WERI-Rb-1 (cell line): Measurements from ENCODE around the gene ZNF462.

Experiments used
- DNase-seq: peaks from one replicate; pipeline ENCODE4 v3.0.0-alpha.2; 2020
- H3K27ac ChIP-seq: fragments of 250-450 bp; sonication (Bioruptor Pico); 2 replicates; pipeline ENCODE4 v1.5.1; 2020; ENCODE audit warnings: mild to moderate bottlenecking, moderate library complexity
- H3K27me3 ChIP-seq: fragments of 250-450 bp; sonication (Bioruptor Pico); 2 replicates; pipeline ENCODE4 v1.5.1; 2021; ENCODE audit warnings: mild to moderate bottlenecking, low read depth, moderate library complexity; ENCODE audit not compliant: insufficient read depth, severe bottlenecking
- H3K36me3 ChIP-seq: fragments of 250-450 bp; sonication (Bioruptor Pico); 2 replicates; pipeline ENCODE4 v1.5.1; 2020; ENCODE audit warnings: mild to moderate bottlenecking, moderate library complexity
- H3K4me3 ChIP-seq: 2 replicates; pipeline ENCODE4 v1.5.1; 2011; ENCODE audit warnings: low read depth, mild to moderate bottlenecking, control low read depth, low read length
- H3K9me3 ChIP-seq: fragments of 250-450 bp; sonication (Bioruptor Pico); 2 replicates; pipeline ENCODE4 v1.5.1; 2021; ENCODE audit warnings: mild to moderate bottlenecking, moderate library complexity; ENCODE audit not compliant: severe bottlenecking
- CTCF ChIP-seq: IDR thresholded peaks from 2 replicates; pipeline ENCODE4 v1.5.1; 2011; ENCODE audit warnings: low read depth, mild to moderate bottlenecking, control low read depth, inconsistent platforms, low read length

Gene ZNF462

GRCh38 chr9:106962615-106963363 is 99.8 kb downstream of the ZNF462 start:
- DNase-seq = no peak
- Histone ChIP-seq H3K36me3 (peaks cover 2% of the 10 kb centered on the region), H3K9me3 (no peaks in the 10 kb centered on the region), H3K27me3 (no peaks in the 10 kb centered on the region), H3K27ac (no peak overlapping the region), H3K4me3 (no peak overlapping the region)
- no peak for TF ChIP-seq CTCF

GRCh38 chr9:106963684-106964083 is 100.7 kb downstream of the ZNF462 start:
- no peak overlapping the region for H3K27ac ChIP-seq
- peaks cover 2% of the 10 kb centered on the region for H3K36me3 ChIP-seq

GRCh38 chr9:106964329-106964728 is 101.4 kb downstream of the ZNF462 start:
- Histone ChIP-seq H3K9me3 (no peaks in the 10 kb centered on the region), H3K27me3 (no peaks in the 10 kb centered on the region), H3K4me3 (no peak overlapping the region), H3K36me3 (peaks cover 2% of the 10 kb centered on the region), H3K27ac (no peak overlapping the region)
- DNase-seq = no peak
- TF ChIP-seq CTCF = no peak

More at GRCh38 chr9:106963684-106964083, 100.7 kb downstream of the ZNF462 start:
- Histone ChIP-seq H3K4me3 (no peak overlapping the region), H3K9me3 (no peaks in the 10 kb centered on the region), H3K27me3 (no peaks in the 10 kb centered on the region)
- no peak for TF ChIP-seq CTCF
- DNase-seq = no peak

GRCh38 chr9:106964822-106965525 is 102.0 kb downstream of the ZNF462 start:
- H3K27ac ChIP-seq = no peak overlapping the region
- H3K4me3 ChIP-seq = no peak overlapping the region
- DNase-seq = no peak
- H3K36me3 ChIP-seq = peaks cover 2% of the 10 kb centered on the region
- H3K9me3 ChIP-seq = no peaks in the 10 kb centered on the region
- no peaks in the 10 kb centered on the region for H3K27me3 ChIP-seq
- TF ChIP-seq CTCF = no peak

GRCh38 chr9:106966481-106966880 is 103.5 kb downstream of the ZNF462 start:
- Histone ChIP-seq H3K36me3 (peaks cover 2% of the 10 kb centered on the region), H3K4me3 (no peak overlapping the region), H3K27ac (no peak overlapping the region), H3K9me3 (no peaks in the 10 kb centered on the region), H3K27me3 (no peaks in the 10 kb centered on the region)
- no peak for DNase-seq
- no peak for TF ChIP-seq CTCF
